Measurements from ENCODE around the gene BRK1.

DNA sequence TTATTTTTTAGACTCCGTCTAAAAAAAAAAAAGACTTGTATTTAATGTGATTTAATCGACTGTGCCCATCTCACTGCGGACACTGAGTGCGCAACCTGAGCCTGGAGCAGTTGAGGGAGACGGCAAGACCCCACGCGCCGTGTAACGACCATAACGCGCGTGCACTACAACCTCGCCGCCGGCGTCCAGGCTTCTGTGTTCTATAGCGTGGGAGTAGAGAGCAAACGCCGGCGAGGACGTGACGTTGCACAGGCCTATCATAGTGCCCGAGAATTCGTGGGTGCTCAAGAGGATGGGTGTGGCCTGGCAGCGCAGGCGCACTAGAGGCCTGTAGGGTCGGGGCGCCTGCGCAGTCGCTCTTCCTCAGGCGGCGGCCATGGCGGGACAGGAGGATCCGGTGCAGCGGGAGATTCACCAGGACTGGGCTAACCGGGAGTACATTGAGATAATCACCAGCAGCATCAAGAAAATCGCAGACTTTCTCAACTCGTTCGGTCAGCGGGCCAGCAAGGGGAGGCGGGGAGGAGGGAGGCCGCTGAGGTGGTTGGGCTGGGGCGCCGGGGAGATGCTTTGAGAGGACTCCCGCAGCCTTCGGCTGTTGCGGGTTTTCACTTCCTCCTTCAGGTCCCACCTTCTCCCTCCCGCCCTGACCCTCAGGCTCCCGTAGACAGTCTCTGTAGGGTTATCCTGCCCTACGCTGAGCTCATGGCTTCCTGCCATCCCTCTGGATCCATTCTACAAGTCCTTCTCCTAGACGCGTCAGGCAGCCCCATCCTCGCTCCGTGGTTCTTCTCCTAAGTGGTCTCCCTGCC, at the start of gene BRK1:
- TF ChIP-seq, protein P1, sequence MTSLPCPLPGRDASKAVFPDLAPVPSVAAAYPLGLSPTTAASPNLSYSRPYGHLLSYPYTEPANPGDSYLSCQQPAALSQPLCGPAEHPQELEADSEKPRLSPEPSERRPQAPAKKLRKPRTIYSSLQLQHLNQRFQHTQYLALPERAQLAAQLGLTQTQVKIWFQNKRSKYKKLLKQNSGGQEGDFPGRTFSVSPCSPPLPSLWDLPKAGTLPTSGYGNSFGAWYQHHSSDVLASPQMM (CRISPR knock-in tag; IDR thresholded peaks at IDR 0.05) = no peak
- TF ChIP-seq, protein P2, sequence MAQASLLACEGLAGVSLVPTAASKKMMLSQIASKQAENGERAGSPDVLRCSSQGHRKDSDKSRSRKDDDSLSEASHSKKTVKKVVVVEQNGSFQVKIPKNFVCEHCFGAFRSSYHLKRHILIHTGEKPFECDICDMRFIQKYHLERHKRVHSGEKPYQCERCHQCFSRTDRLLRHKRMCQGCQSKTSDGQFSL (CRISPR knock-in tag; IDR thresholded peaks at IDR 0.05) = peak; percentile 47; the same call in 1 of the 2 replicates
- TF ChIP-seq, protein P2 (tag; IDR thresholded peaks at IDR 0.05) = no peak

Data from K562 (cell line).